NCI-H1694 treated with DMSO at 0.1 percent for 48 hours (cell line): Measurements from ENCODE around the gene PCDHB8.
"Not testable (repeated sequence)": the region's sequence is repeated elsewhere in the genome, so short reads cannot be mapped to it uniquely, and the experiment has no call there.

Experiments
- DNase-seq: peaks from one replicate; lab custom pipeline; 2025; lab: John Stamatoyannopoulos, UW

PCDHB8 gene

GRCh38 chr5:141184117-141184855 is 6.7 kb downstream of the PCDHB8 start:
- not testable (repeated sequence) for DNase-seq

- DNase-seq: no peak
Observed at GRCh38 chr5:141186897-141187512, 9.4 kb downstream of the PCDHB8 start, which contains the start of gene PCDHB9. PCDHB9 (plus strand) TSS chr5:141187161; CDS start chr5:141187319, 158 bp downstream.

DNA sequence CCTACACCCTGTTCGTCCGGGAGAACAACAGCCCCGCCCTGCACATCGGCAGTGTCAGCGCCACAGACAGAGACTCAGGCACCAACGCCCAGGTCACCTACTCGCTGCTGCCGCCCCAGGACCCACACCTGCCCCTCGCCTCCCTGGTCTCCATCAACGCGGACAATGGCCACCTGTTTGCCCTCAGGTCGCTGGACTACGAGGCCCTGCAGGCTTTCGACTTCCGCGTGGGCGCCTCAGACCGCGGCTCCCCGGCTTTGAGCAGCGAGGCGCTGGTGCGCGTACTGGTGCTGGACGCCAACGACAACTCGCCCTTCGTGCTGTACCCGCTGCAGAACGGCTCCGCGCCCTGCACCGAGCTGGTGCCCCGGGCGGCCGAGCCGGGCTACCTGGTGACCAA is 11.1 kb downstream of the PCDHB8 start:
- DNase-seq: not testable (repeated sequence)

DNA sequence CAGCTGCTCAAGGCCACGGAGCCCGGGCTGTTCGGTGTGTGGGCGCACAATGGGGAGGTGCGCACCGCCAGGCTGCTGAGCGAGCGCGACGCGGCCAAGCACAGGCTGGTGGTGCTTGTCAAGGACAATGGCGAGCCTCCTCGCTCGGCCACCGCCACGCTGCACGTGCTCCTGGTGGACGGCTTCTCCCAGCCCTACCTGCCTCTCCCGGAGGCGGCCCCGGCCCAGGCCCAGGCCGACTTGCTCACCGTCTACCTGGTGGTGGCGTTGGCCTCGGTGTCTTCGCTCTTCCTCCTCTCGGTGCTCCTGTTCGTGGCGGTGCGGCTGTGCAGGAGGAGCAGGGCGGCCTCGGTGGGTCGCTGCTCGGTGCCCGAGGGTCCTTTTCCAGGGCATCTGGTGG is 11.5 kb downstream of the PCDHB8 start:
- DNase-seq: not testable (repeated sequence)

DNA sequence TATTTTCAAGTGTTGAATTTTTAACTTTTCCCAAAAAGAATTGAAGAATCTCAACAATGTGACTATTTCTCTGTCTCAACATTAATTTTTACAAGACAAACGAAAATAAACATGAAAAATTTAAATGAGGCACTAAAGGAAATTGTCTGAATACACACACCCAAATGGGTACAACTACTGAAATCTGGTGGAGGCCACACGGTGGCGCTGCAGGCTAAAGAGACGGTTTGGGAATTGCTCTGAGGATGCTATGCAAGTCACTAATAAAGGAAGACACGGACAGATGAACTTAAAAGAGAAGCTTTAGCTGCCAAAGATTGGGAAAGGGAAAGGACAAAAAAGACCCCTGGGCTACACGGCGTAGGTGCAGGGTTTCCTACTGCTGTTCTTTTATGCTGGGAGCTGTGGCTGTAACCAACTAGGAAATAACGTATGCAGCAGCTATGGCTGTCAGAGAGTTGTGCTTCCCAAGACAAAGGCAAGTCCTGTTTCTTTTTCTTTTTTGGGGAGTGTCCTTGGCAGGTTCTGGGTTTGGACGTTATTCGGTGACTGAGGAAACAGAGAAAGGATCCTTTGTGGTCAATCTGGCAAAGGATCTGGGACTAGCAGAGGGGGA is 14.6 kb downstream of the PCDHB8 start, which contains the start of gene PCDHB10:
TSS of gene PCDHB10 (plus strand) at position 244 of the 616 bp plus-strand sequence. CDS start at position 444, 200 bp downstream.
- no peak for DNase-seq

DNA sequence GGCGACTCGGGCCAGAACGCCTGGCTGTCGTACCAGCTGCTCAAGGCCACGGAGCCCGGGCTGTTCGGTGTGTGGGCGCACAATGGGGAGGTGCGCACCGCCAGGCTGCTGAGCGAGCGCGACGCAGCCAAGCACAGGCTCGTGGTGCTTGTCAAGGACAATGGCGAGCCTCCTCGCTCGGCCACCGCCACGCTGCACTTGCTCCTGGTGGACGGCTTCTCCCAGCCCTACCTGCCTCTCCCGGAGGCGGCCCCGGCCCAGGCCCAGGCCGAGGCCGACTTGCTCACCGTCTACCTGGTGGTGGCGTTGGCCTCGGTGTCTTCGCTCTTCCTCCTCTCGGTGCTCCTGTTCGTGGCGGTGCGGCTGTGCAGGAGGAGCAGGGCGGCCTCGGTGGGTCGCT is 16.7 kb downstream of the PCDHB8 start:
- DNase-seq: not testable (repeated sequence)

DNA sequence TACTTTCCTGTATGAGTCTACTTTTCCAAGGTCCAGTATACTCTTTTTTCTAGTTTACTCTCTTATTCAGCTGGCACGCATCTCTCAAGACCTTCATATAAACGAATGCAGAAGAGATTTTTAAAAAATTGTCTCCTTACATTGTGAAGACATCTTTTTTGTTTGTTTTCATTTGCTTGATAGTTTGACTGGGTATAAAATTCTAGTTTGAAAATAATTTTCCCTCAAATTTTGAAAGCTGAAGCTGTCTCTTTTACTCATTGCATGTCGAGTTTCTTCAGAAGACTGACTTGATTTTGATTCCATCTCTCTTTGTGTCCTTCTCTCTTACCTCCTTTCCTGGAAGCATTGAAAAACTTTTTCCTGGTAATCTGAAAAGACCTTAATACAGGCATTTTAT is 18.8 kb downstream of the PCDHB8 start:
- DNase-seq: no peak

- no peak for DNase-seq
Observed at GRCh38 chr5:141199359-141200235, 22.0 kb downstream of the PCDHB8 start, which contains the start of gene PCDHB11. PCDHB11 (plus strand) TSS chr5:141199627; CDS start chr5:141199775, 148 bp downstream.

DNA sequence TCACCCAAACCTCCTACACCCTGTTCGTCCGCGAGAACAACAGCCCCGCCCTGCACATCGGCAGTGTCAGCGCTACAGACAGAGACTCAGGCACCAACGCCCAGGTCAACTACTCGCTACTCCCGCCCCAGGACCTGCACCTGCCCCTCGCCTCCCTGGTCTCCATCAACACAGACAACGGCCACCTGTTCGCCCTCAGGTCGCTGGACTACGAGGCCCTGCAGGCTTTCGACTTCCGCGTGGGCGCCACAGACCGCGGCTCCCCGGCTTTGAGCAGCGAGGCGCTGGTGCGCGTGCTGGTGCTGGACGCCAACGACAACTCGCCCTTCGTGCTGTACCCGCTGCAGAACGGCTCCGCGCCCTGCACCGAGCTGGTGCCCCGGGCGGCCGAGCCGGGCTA is 23.5 kb downstream of the PCDHB8 start:
- not testable (repeated sequence) for DNase-seq

DNA sequence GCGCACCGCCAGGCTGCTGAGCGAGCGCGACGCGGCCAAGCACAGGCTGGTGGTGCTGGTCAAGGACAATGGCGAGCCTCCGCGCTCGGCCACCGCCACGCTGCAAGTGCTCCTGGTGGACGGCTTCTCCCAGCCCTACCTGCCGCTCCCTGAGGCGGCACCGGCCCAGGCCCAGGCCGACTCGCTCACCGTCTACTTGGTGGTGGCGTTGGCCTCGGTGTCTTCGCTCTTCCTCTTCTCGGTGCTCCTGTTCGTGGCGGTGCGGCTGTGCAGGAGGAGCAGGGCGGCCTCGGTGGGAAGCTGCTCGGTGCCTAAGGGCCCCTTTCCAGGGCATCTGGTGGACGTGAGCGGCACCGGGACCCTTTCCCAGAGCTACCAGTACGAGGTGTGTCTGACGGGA is 24.1 kb downstream of the PCDHB8 start:
- not testable (repeated sequence) for DNase-seq

- no peak for DNase-seq
Observed at GRCh38 chr5:141208478-141208877, 30.9 kb downstream of the PCDHB8 start, which contains the start of gene PCDHB12. PCDHB12 (plus strand) TSS chr5:141208719; CDS start chr5:141208908, 189 bp downstream.

DNA sequence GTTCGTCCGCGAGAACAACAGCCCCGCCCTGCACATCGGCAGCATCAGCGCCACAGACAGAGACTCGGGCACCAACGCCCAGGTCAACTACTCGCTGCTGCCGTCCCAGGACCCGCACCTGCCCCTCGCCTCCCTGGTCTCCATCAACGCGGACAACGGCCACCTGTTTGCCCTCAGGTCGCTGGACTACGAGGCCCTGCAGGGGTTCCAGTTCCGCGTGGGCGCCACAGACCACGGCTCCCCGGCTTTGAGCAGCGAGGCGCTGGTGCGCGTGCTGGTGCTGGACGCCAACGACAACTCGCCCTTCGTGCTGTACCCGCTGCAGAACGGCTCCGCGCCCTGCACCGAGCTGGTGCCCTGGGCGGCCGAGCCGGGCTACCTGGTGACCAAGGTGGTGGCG is 32.7 kb downstream of the PCDHB8 start:
- not testable (repeated sequence) for DNase-seq

DNA sequence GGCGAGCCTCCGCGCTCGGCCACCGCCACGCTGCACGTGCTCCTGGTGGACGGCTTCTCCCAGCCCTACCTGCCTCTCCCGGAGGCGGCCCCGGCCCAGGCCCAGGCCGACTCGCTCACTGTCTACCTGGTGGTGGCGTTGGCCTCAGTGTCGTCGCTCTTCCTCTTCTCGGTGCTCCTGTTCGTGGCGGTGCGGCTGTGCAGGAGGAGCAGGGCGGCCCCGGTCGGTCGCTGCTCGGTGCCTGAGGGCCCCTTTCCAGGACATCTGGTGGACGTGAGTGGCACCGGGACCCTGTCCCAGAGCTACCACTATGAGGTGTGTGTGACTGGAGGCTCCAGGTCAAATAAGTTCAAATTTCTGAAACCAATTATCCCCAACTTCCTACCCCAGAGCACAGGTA is 33.3 kb downstream of the PCDHB8 start:
- not testable (repeated sequence) for DNase-seq

DNA sequence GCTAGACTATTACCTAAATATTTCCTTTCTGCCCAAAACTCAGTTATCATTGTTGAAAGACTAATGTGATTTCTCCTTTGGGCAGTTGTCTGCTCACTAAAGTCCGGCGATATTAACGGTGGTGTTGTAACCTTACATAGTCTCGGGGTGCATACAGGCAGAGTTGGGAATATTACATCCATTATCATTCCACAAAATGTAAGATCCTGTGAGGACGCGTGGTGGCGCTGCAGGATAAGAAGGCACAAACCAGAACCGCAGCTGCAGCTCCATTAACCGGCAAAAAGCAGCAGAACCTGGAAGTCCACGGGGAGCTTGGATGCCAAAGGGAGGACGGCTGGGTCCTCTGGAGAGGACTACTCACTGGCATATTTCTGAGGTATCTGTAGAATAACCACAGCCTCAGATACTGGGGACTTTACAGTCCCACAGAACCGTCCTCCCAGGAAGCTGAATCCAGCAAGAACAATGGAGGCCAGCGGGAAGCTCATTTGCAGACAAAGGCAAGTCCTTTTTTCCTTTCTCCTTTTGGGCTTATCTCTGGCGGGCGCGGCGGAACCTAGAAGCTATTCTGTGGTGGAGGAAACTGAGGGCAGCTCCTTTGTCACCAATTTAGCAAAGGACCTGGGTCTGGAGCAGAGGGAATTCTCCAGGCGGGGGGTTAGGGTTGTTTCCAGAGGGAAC is 36.2 kb downstream of the PCDHB8 start, which contains the start of gene PCDHB13:
TSS of gene PCDHB13 (plus strand) at position 264 of the 684 bp plus-strand sequence. CDS start at position 469, 205 bp downstream.
- not testable (repeated sequence) for DNase-seq

DNA sequence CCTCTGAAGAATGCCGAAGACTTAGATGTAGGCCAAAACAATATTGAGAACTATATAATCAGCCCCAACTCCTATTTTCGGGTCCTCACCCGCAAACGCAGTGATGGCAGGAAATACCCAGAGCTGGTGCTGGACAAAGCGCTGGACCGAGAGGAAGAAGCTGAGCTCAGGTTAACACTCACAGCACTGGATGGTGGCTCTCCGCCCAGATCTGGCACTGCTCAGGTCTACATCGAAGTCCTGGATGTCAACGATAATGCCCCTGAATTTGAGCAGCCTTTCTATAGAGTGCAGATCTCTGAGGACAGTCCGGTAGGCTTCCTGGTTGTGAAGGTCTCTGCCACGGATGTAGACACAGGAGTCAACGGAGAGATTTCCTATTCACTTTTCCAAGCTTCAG is 37.0 kb downstream of the PCDHB8 start:
- DNase-seq: not testable (repeated sequence)

DNA sequence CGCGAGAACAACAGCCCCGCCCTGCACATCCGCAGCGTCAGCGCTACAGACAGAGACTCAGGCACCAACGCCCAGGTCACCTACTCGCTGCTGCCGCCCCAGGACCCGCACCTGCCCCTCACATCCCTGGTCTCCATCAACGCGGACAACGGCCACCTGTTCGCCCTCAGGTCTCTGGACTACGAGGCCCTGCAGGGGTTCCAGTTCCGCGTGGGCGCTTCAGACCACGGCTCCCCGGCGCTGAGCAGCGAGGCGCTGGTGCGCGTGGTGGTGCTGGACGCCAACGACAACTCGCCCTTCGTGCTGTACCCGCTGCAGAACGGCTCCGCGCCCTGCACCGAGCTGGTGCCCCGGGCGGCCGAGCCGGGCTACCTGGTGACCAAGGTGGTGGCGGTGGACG is 37.9 kb downstream of the PCDHB8 start:
- DNase-seq: not testable (repeated sequence)

DNA sequence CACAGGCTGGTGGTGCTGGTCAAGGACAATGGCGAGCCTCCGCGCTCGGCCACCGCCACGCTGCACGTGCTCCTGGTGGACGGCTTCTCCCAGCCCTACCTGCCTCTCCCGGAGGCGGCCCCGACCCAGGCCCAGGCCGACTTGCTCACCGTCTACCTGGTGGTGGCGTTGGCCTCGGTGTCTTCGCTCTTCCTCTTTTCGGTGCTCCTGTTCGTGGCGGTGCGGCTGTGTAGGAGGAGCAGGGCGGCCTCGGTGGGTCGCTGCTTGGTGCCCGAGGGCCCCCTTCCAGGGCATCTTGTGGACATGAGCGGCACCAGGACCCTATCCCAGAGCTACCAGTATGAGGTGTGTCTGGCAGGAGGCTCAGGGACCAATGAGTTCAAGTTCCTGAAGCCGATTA is 38.4 kb downstream of the PCDHB8 start:
- DNase-seq: not testable (repeated sequence)

- peak; percentile 6 for DNase-seq
Observed at GRCh38 chr5:141223112-141223783, 45.7 kb downstream of the PCDHB8 start, which contains the start of gene PCDHB14. PCDHB14 (plus strand) TSS chr5:141223343; CDS start chr5:141223506, 163 bp downstream.

DNA sequence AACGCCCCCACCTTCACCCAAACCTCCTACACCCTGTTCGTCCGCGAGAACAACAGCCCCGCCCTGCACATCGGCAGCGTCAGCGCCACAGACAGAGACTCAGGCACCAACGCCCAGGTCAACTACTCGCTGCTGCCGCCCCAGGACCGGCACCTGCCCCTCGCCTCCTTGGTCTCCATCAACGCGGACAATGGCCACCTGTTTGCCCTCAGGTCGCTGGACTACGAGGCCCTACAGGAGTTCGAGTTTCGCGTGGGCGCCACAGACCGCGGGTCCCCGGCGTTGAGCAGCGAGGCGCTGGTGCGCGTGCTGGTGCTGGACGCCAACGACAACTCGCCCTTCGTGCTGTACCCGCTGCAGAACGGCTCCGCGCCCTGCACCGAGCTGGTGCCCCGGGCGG is 47.3 kb downstream of the PCDHB8 start:
- not testable (repeated sequence) for DNase-seq

DNA sequence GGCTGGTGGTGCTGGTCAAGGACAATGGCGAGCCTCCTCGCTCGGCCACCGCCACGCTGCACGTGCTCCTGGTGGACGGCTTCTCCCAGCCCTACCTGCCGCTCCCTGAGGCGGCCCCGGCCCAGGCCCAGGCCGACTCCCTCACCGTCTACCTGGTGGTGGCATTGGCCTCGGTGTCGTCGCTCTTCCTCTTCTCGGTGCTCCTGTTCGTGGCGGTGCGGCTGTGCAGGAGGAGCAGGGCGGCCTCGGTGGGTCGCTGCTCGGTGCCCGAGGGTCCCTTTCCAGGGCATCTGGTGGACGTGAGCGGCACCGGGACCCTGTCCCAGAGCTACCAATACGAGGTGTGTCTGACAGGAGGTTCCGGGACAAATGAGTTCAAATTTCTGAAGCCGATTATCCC is 47.8 kb downstream of the PCDHB8 start:
- DNase-seq: not testable (repeated sequence)
